ENCODE results near the gene YES1. TPM values are rescaled to one million over a fixed set of nuclear protein-coding genes. Genes with fewer than 3 reads are reported as not detected.
"Not testable (repeated sequence)": the region's sequence is repeated elsewhere in the genome, so short reads cannot be mapped to it uniquely, and the experiment has no call there.

YES1 gene
- total RNA-seq, 2 experiments from 2014 or later: 18.0 to 22.0 TPM

- no peak for ATAC-seq (ENCODE audit: low read depth)
These were observed 2.5 kb upstream of the YES1 start for GRCh38 chr18:814300-815084.

DNA sequence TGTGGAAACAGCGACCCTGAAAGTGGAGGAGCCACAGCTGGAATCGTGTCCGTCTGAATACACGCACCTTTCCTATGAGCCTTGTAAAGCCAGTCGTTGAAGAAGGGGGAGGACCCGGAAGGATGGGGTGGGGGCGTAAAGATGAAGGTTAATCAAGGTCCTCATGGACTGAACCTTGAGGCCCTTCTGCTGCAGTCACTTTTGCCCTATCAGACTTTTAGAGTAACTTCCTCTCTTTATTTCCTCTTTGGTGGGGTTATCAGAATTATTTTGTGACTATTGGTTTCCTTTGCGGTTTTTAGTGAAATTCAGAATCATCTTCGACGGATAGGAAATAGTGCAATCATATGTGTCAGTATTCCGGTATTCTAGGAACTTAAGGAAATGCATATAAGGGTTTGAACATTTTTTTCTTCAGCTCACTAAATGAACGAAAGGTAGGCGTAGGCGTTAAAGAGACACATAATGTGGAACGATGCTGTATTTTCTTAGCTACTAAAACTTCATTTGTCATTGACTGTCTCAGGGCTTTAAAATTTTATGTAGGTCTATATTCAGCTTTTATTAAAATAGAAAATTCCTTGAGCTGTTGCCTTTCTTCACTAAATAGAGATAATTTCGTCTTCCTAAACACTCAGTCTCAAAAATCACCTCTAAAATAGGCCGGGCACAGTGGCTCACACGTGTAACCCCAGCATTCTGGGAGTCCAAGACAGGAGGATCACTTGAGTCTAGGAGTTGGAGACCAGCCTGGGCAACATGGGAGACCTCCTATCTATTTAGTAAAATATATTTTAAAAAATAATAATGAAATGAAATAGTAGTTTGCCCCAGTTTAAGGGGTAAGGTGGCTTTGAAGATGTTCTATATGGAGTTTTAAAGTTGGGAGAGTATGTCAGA is 1.4 kb upstream of the YES1 start:
- Mint-ChIP-seq H3K4me1 (peaks cover 51% of the 10 kb centered on the region), H3K27me3 (no peaks in the 10 kb centered on the region), H3K4me3 (peak overlapping the region; percentile 93), H3K27ac (peak overlapping the region; percentile 100), H3K9me3 (no peaks in the 10 kb centered on the region), H3K36me3 (peaks cover 2% of the 10 kb centered on the region)
- POLR2A ChIA-PET: interaction anchor here (0.6 to 6.0 kb wide), 9 partner anchors 8 to 164 kb away, joined by 3 to 36 read pairs (median 6); partner anchors contain the start of genes ENOSF1 and TYMS
- DNase-seq (no peak), ATAC-seq (ENCODE audit: low read depth) (peak; percentile 24)

More at GRCh38 chr18:814300-815084, 2.5 kb upstream of the YES1 start:
- no peak for DNase-seq
- Mint-ChIP-seq H3K4me3 (peak overlapping the region; percentile 75), H3K27me3 (no peaks in the 10 kb centered on the region), H3K36me3 (peaks cover 2% of the 10 kb centered on the region), H3K27ac (peak overlapping the region; percentile 93), H3K4me1 (peaks cover 42% of the 10 kb centered on the region), H3K9me3 (no peaks in the 10 kb centered on the region)
- POLR2A ChIA-PET: interaction anchor here (0.7 to 6.0 kb wide), 4 partner anchors 16 to 157 kb away, joined by 3 to 36 read pairs (median 6); partner anchors contain the start of genes ENOSF1 and TYMS

DNA sequence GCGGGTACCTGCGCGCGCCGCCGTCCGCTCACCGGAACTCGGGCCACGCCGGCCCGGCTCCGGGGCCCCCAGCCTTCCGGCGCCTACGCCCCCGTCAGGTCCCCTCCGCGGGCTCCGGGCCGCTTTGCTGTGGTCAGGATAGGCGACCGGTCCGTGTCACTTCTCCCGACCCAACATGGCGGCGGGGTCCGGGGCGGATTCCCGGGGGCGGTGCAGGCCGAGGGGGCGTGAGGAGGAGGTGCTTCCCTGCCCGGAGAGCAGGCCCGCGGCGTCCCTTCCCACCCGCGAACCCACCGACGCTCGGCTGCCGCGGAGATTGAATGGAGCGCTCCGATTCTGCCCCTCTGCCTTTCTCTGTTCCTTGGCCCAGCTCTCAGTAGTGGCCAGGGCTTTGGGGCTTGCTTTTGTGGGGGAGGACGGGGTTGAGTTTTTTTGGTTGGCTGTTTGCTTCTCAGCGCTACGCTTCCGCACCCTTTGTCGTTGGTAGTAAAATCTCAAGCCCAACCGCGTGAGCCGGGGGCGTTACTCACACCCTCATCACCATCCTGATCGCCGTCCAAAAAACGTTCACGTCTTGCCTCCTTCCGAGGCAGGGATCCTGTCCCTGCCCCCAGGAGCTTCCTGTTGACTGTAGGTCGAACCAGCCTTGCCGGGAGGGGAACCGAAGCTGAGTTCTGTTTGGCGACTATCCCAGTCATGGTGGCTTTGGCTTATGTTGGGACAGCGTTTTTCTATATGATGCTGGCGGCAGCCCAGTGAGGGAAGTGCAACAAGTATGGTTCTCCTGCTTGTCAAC is 532 bp upstream of the YES1 start:
- no peaks in the 10 kb centered on the region for H3K27me3 Mint-ChIP-seq
- peaks cover 2% of the 10 kb centered on the region for H3K36me3 Mint-ChIP-seq
- H3K4me1 Mint-ChIP-seq: peaks cover 60% of the 10 kb centered on the region
- H3K4me3 Mint-ChIP-seq: peak overlapping the region; percentile 93
- POLR2A ChIA-PET: interaction anchor here (0.6 to 6.0 kb wide), 8 partner anchors 9 to 163 kb away, joined by 3 to 36 read pairs (median 6); partner anchors contain the start of genes ENOSF1 and TYMS
- no peaks in the 10 kb centered on the region for H3K9me3 Mint-ChIP-seq
- peak; percentile 88 for DNase-seq
- peak overlapping the region; percentile 100 for H3K27ac Mint-ChIP-seq
- peak; percentile 59 for ATAC-seq (ENCODE audit: low read depth)

- ATAC-seq (ENCODE audit: low read depth) (peak; percentile 5), DNase-seq (no peak)
- Mint-ChIP-seq H3K27ac (peak overlapping the region; percentile 89), H3K4me1 (peaks cover 60% of the 10 kb centered on the region), H3K27me3 (no peaks in the 10 kb centered on the region), H3K9me3 (no peaks in the 10 kb centered on the region), H3K4me3 (peak overlapping the region; percentile 94), H3K36me3 (peaks cover 2% of the 10 kb centered on the region)
- POLR2A ChIA-PET: interaction anchor here (0.5 to 6.0 kb wide), 5 partner anchors 10 to 153 kb away, joined by 3 to 36 read pairs (median 6); partner anchors contain the start of gene TYMS
These were observed 705 bp downstream of the YES1 start for GRCh38 chr18:811182-811891.

DNA sequence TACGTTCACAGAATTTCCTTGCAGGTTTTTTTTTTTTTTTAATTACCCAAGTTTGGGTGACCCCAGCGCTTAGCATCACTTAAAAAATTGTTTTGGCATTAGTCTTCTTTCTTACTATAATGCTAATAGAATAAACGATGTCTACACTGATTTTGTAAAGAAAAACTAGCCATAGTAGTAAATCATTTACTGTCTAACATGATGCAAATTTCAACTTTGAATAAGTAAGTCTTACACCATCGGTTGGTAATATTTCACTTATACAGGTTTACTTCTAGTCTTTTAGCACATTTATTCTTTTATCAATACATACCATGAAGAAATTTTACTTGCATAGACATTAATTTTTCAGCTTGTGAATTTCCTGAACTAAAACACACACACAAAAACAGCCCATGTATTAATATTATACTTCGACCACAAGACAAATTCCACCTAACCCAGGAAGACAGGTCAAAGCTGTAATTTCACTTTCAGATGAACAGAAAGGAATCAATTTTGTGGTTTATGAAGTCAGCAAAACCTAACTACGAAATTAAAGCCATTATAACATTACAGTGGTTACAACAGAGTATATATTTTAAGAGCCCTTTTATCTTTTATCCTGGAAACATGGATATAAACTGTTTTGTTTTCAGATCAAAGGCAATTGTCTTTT is 1.9 kb downstream of the YES1 start:
- ATAC-seq (ENCODE audit: low read depth) (no peak), DNase-seq (no peak)
- POLR2A ChIA-PET: interaction anchor here (1.5 to 6.0 kb wide), 3 partner anchors 20 to 152 kb away, joined by 4 to 36 read pairs (median 30); partner anchors contain the start of gene TYMS
- Mint-ChIP-seq H3K27me3 (no peaks in the 10 kb centered on the region), H3K4me3 (peak overlapping the region; percentile 94), H3K27ac (peak overlapping the region; percentile 76), H3K9me3 (no peaks in the 10 kb centered on the region), H3K36me3 (no peaks in the 10 kb centered on the region), H3K4me1 (peaks cover 59% of the 10 kb centered on the region)

GRCh38 chr18:809228-809627 is 2.8 kb downstream of the YES1 start:
- H3K9me3 Mint-ChIP-seq; ATAC-seq (ENCODE audit: low read depth); H3K27me3 Mint-ChIP-seq; POLR2A ChIA-PET; DNase-seq; H3K36me3 Mint-ChIP-seq; H3K27ac Mint-ChIP-seq: not testable (repeated sequence)
- Mint-ChIP-seq H3K4me3 (peak overlapping the region; percentile 94), H3K4me1 (peaks cover 53% of the 10 kb centered on the region)

DNA sequence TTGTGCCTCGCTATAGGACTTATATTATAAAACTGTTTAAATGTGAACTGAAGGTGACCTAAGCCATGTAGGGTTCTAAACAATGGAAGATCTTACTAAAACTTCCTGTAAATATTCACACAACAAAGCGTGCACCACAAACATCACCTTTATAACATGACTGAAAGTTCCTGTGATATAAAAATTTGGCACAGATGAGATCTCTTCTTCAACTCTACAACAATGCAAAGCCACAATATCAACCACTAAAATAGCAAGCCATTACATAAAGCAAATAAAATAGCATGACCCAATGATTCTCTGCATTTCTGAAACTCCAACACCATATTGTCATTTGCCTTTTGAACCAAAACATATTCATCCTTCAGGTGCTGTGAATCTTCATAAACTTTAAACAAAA is 3.5 kb downstream of the YES1 start:
- no peaks in the 10 kb centered on the region for H3K27me3 Mint-ChIP-seq
- H3K9me3 Mint-ChIP-seq: no peaks in the 10 kb centered on the region
- POLR2A ChIA-PET: interaction anchor here (1.0 to 1.5 kb wide), 3 partner anchors 22 to 151 kb away, joined by 3 to 5 read pairs (median 3); partner anchors contain the start of gene TYMS
- DNase-seq (no peak), ATAC-seq (ENCODE audit: low read depth) (no peak)
- peak overlapping the region; percentile 22 for H3K27ac Mint-ChIP-seq
- no peaks in the 10 kb centered on the region for H3K36me3 Mint-ChIP-seq
- H3K4me3 Mint-ChIP-seq: peak overlapping the region; percentile 54
- H3K4me1 Mint-ChIP-seq: peaks cover 49% of the 10 kb centered on the region

- Mint-ChIP-seq H3K4me3 (peak overlapping the region; percentile 54), H3K36me3 (peaks cover 1% of the 10 kb centered on the region), H3K4me1 (peaks cover 50% of the 10 kb centered on the region), H3K27me3 (no peaks in the 10 kb centered on the region), H3K27ac (peak overlapping the region; percentile 64), H3K9me3 (no peaks in the 10 kb centered on the region)
- POLR2A ChIA-PET: interaction anchor here (1.0 to 1.5 kb wide), 3 partner anchors 22 to 150 kb away, joined by 3 to 5 read pairs (median 3); partner anchors contain the start of gene TYMS
- ATAC-seq (ENCODE audit: low read depth) (no peak), DNase-seq (no peak)
These were observed 4.0 kb downstream of the YES1 start for GRCh38 chr18:808086-808485.

GRCh38 chr18:805755-806110 is 6.3 kb downstream of the YES1 start:
- Mint-ChIP-seq H3K36me3 (peaks cover 7% of the 10 kb centered on the region), H3K27me3 (no peaks in the 10 kb centered on the region), H3K9me3 (no peaks in the 10 kb centered on the region), H3K4me1 (peaks cover 52% of the 10 kb centered on the region), H3K4me3 (peak overlapping the region; percentile 79), H3K27ac (peak overlapping the region; percentile 67)
- POLR2A ChIA-PET: no interaction called here
- ATAC-seq (ENCODE audit: low read depth) (peak; percentile 9), DNase-seq (no peak)

- peaks cover 12% of the 10 kb centered on the region for H3K36me3 Mint-ChIP-seq
- no peaks in the 10 kb centered on the region for H3K9me3 Mint-ChIP-seq
- H3K4me3 Mint-ChIP-seq: peak overlapping the region; percentile 79
- ATAC-seq (ENCODE audit: low read depth) (peak; percentile 51), DNase-seq (no peak)
- H3K4me1 Mint-ChIP-seq: peaks cover 55% of the 10 kb centered on the region
- H3K27ac Mint-ChIP-seq: peak overlapping the region; percentile 67
- H3K27me3 Mint-ChIP-seq: no peaks in the 10 kb centered on the region
- POLR2A ChIA-PET: interaction anchor here (0.7 kb wide), 1 partner anchor 12 kb away, joined by 3 read pairs; no protein-coding TSS in a partner anchor
These were observed 6.9 kb downstream of the YES1 start for GRCh38 chr18:805008-805754.

DNA sequence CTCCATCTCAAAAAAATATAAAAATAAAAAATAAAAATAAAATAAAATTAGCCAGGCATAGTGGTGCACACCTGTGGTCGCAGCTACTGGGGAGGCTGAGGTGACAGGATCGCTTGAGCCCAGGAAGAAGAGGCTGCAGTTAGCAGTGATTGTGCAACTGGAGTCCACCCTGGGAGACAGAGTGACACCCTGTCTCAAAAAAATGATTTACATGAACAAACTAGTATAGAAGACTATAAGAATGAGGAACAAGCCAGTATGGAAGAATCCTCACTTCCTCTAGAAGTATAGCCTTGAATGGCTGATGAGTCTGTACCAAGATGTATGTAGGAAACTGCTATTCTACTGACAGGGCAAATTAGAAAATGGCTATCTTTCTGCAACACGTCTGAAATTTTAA is 10.9 kb downstream of the YES1 start:
- H3K4me1 Mint-ChIP-seq: peaks cover 42% of the 10 kb centered on the region
- no peaks in the 10 kb centered on the region for H3K27me3 Mint-ChIP-seq
- no peak overlapping the region for H3K27ac Mint-ChIP-seq
- ATAC-seq (ENCODE audit: low read depth): no peak
- no peaks in the 10 kb centered on the region for H3K9me3 Mint-ChIP-seq
- DNase-seq: no peak
- H3K4me3 Mint-ChIP-seq: no peak overlapping the region
- H3K36me3 Mint-ChIP-seq: peaks cover 16% of the 10 kb centered on the region
- POLR2A ChIA-PET: no interaction called here
